IMR-90 (cell line): Measurements from ENCODE around the gene PRM2. TPM values are rescaled to one million over a fixed set of nuclear protein-coding genes. Genes with fewer than 3 reads are reported as not detected.

Experiments used
- ATAC-seq: fragments of 200-7000 bp; cut with Tn5 transposase; 2 replicates; pipeline ENCODE4 v1.9.1; 2020; ENCODE audit warnings: low read depth, mild to moderate bottlenecking, moderate library complexity
- BruUV-seq: library from RNA; stranded (reverse); fragments of 400-500 nt; replicated peaks from 2 replicates; lab custom pipeline; 2021; lab: Mats Ljungman, UMichigan
- CTCF ChIA-PET: fragments of 300-600 bp; formaldehyde crosslinking; extraction: SDS; loops from one replicate; lab custom pipeline; 2021; ENCODE audit warnings: antibody characterized with exemption; lab: Yijun Ruan, JAX
- POLR2A ChIA-PET: fragments of 300-600 bp; sonication (Branson Sonifier 250); formaldehyde crosslinking; loops from one replicate; lab custom pipeline; 2022; ENCODE audit warnings: antibody characterized with exemption; ENCODE audit not compliant: unreplicated experiment; lab: Charles Lee
- DNase-seq: peaks from one replicate; pipeline ENCODE4 v3.0.0; 2013
- H2AFZ ChIP-seq: replicated peaks from 2 replicates; pipeline ENCODE3; 2013; ENCODE audit warnings: low read length, mild to moderate bottlenecking; ENCODE audit not compliant: poor library complexity
- H2AK5ac ChIP-seq: 2 replicates; pipeline ENCODE4 v1.6.1; 2013; ENCODE audit warnings: low read depth, low read length, inconsistent platforms
- H2AK9ac ChIP-seq: replicated peaks from 2 replicates; pipeline ENCODE3; 2013; ENCODE audit warnings: mild to moderate bottlenecking, low read depth, low read length, moderate library complexity; ENCODE audit not compliant: poor library complexity
- H2BK120ac ChIP-seq: 2 replicates; pipeline ENCODE4 v1.6.1; 2013; ENCODE audit warnings: low read depth, low read length, inconsistent platforms
- H2BK15ac ChIP-seq: 3 replicates; pipeline ENCODE4 v1.6.1; 2013; ENCODE audit warnings: low read depth, low read length, inconsistent platforms
- H2BK20ac ChIP-seq: 2 replicates; pipeline ENCODE4 v1.6.1; 2013; ENCODE audit warnings: low read depth, mild to moderate bottlenecking, inconsistent platforms, low read length, moderate library complexity
- H2BK5ac ChIP-seq: 2 replicates; pipeline ENCODE4 v1.6.1; 2013; ENCODE audit warnings: mild to moderate bottlenecking, low read depth, low read length, inconsistent platforms; ENCODE audit not compliant: poor library complexity, severe bottlenecking
- H3K14ac ChIP-seq: replicated peaks from 2 replicates; pipeline ENCODE4 v1.6.1; 2013; ENCODE audit warnings: low read depth, low read length, inconsistent platforms
- H3K18ac ChIP-seq: 2 replicates; pipeline ENCODE4 v1.6.1; 2013; ENCODE audit warnings: low read depth, low read length, control low read depth
- H3K23ac ChIP-seq: 2 replicates; pipeline ENCODE4 v1.6.1; 2013; ENCODE audit warnings: low read depth, low read length, inconsistent platforms
- H3K27ac ChIP-seq: 2 replicates; pipeline ENCODE4 v1.5.1; 2013; ENCODE audit warnings: mild to moderate bottlenecking, control low read depth, low read length; ENCODE audit not compliant: insufficient read depth
- H3K27me3 ChIP-seq: 2 replicates; pipeline ENCODE4 v1.6.1; 2013; ENCODE audit warnings: low read length; ENCODE audit not compliant: control insufficient read depth, insufficient read depth
- H3K36me3 ChIP-seq: 2 replicates; pipeline ENCODE4 v1.6.1; 2013; ENCODE audit warnings: low read length, mixed read lengths; ENCODE audit not compliant: control insufficient read depth, insufficient read depth
- H3K4ac ChIP-seq: 2 replicates; pipeline ENCODE4 v1.6.1; 2013; ENCODE audit warnings: low read depth, low read length, inconsistent platforms
- H3K4me1 ChIP-seq: 2 replicates; pipeline ENCODE4 v1.6.1; 2013; ENCODE audit warnings: low read length, mixed read lengths; ENCODE audit not compliant: control insufficient read depth, insufficient read depth
- H3K4me2 ChIP-seq: 2 replicates; pipeline ENCODE4 v1.6.1; 2013; ENCODE audit warnings: low read depth, mild to moderate bottlenecking, control low read depth, low read length, moderate library complexity
- H3K4me3 ChIP-seq: 2 replicates; pipeline ENCODE4 v1.5.1; 2013; ENCODE audit warnings: low read depth, mild to moderate bottlenecking, control low read depth, low read length, moderate library complexity; ENCODE audit not compliant: insufficient read depth
- H3K56ac ChIP-seq: 2 replicates; pipeline ENCODE4 v1.6.1; 2013; ENCODE audit warnings: low read length, inconsistent platforms; ENCODE audit not compliant: insufficient read depth; ENCODE audit errors: extremely low read depth
- H3K79me1 ChIP-seq, 2 experiments: 2 replicates each; pipeline ENCODE4 v1.6.1; 2013; ENCODE audit warnings: low read length in 2 of 2, inconsistent platforms in 1 of 2, low read depth in 1 of 2
- H3K9ac ChIP-seq: 2 replicates; pipeline ENCODE4 v1.6.1; 2013; ENCODE audit warnings: low read depth, low read length, control low read depth
- H3K9me1 ChIP-seq: 2 replicates; pipeline ENCODE4 v1.6.1; 2013; ENCODE audit warnings: low read length, inconsistent platforms; ENCODE audit not compliant: insufficient read depth
- H3K9me3 ChIP-seq: 2 replicates; pipeline ENCODE4 v1.6.1; 2013; ENCODE audit warnings: low read length; ENCODE audit not compliant: control insufficient read depth, insufficient read depth
- H4K20me1 ChIP-seq: 2 replicates; pipeline ENCODE4 v1.6.1; 2013; ENCODE audit warnings: low read length, inconsistent platforms; ENCODE audit not compliant: insufficient read depth
- H4K5ac ChIP-seq: 2 replicates; pipeline ENCODE4 v1.6.1; 2013; ENCODE audit warnings: mild to moderate bottlenecking, low read depth, low read length, control low read depth
- H4K8ac ChIP-seq, 2 experiments: 2 replicates each; pipeline ENCODE4 v1.6.1; 2013; ENCODE audit warnings: low read depth in 2 of 2, low read length in 2 of 2, control low read depth in 1 of 2, inconsistent platforms in 1 of 2
- H4K91ac ChIP-seq: 2 replicates; pipeline ENCODE4 v1.6.1; 2013; ENCODE audit warnings: low read depth, low read length, inconsistent platforms; ENCODE audit not compliant: insufficient read depth
- BHLHE40 ChIP-seq: fragments of 150-350 bp; IDR thresholded peaks from 2 replicates; pipeline ENCODE4 v1.6.1; 2016; ENCODE audit warnings: mild to moderate bottlenecking, low read depth, low read length
- CEBPB ChIP-seq: IDR thresholded peaks from 2 replicates; pipeline ENCODE4 v1.6.1; 2012; ENCODE audit warnings: low read depth, low read length, improper control_type of control experiment
- CHD1 ChIP-seq: IDR thresholded peaks from 2 replicates; pipeline ENCODE4 v1.6.1; 2012; ENCODE audit warnings: low read depth, low read length, improper control_type of control experiment
- CTCF ChIP-seq: conservative IDR thresholded peaks from 2 replicates; pipeline ENCODE4 v1.5.1; 2012; ENCODE audit warnings: mild to moderate bottlenecking, low read depth, low read length, improper control_type of control experiment
- FOS ChIP-seq: fragments of 150-350 bp; IDR thresholded peaks from 2 replicates; pipeline ENCODE4 v1.6.1; 2016; ENCODE audit warnings: low read depth, low read length
- MAFK ChIP-seq: IDR thresholded peaks from 2 replicates; pipeline ENCODE4 v1.6.1; 2012; ENCODE audit warnings: low read depth, low read length, improper control_type of control experiment
- MAZ ChIP-seq: IDR thresholded peaks from 2 replicates; pipeline ENCODE4 v1.6.1; 2012; ENCODE audit warnings: low read depth, mild to moderate bottlenecking, low read length, improper control_type of control experiment, moderate library complexity, borderline replicate concordance
- MXI1 ChIP-seq: IDR thresholded peaks from 2 replicates; pipeline ENCODE4 v1.6.1; 2012; ENCODE audit warnings: low read depth, mild to moderate bottlenecking, low read length, moderate library complexity, borderline replicate concordance
- POLR2A ChIP-seq: IDR thresholded peaks from 2 replicates; pipeline ENCODE4 v1.6.1; 2012; ENCODE audit warnings: mild to moderate bottlenecking, low read depth, low read length
- RAD21 ChIP-seq: IDR thresholded peaks from 2 replicates; pipeline ENCODE4 v1.6.1; 2012; ENCODE audit warnings: low read length, improper control_type of control experiment
- RCOR1 ChIP-seq: IDR thresholded peaks from 2 replicates; pipeline ENCODE4 v1.6.1; 2012; ENCODE audit warnings: mild to moderate bottlenecking, low read length, improper control_type of control experiment; ENCODE audit not compliant: insufficient replicate concordance
- RFX5 ChIP-seq: IDR thresholded peaks from 2 replicates; pipeline ENCODE4 v1.8.0; 2012; ENCODE audit warnings: low read depth, mild to moderate bottlenecking, low read length, moderate library complexity
- SMC3 ChIP-seq: fragments of 150-350 bp; IDR thresholded peaks from 2 replicates; pipeline ENCODE4 v1.6.1; 2016; ENCODE audit warnings: low read depth, mild to moderate bottlenecking, antibody characterized with exemption, low read length, moderate library complexity
- WGBS, 2 experiments: methylation state at CpG; one replicate each; pipeline versions ENCODE4 v1.1.5 to v1.1.7; 2013; ENCODE audit warnings: missing lambda C conversion rate in 2 of 2; ENCODE audit not compliant: insufficient read length in 1 of 2; ENCODE audit errors: extremely low coverage in 2 of 2; 5-methylcytosine and 5-hydroxymethylcytosine counted together
- dilution Hi-C: fragments of 300-500 bp; cut with HindIII; formaldehyde crosslinking; loops from one replicate; pipeline ENCODE4 v1.14.3; 2018; ENCODE audit warnings: low sequenced_read_pairs; ENCODE audit not compliant: unreplicated experiment
- in situ Hi-C: fragments of 300-500 bp; cut with MboI; formaldehyde crosslinking; loops from 3 replicates; pipeline ENCODE4 v1.14.3; 2019; ENCODE audit warnings: low sequenced_read_pairs, inconsistent platforms, mixed read lengths
- intact Hi-C: fragments of 100-400 bp; cut with micrococcal nuclease; formaldehyde crosslinking; loops from 2 replicates; pipeline ENCODE4 v1.10.0; 2022
- polyA plus RNA-seq, 3 experiments: library from polyadenylated mRNA; depleted of rRNA; stranded (reverse); fragments of >200 nt; gene quantifications; 2 replicates each; pipeline ENCODE4 v1.2.3, GENCODE V29; 2012; ENCODE audit warnings: low replicate concordance in 1 of 3
- total RNA-seq: library from RNA; depleted of rRNA; stranded (reverse); fragments of >200 nt; gene quantifications from 2 replicates; pipeline ENCODE4 v1.2.3, GENCODE V29; 2012
- TF ChIP-seq, protein P1 (sequence below): fragments of 150-350 bp; IDR thresholded peaks from 2 replicates; pipeline ENCODE4 v1.6.1; 2016; ENCODE audit warnings: low read depth, mild to moderate bottlenecking, low read length, moderate library complexity, borderline replicate concordance

The PRM2 gene
- total and polyA plus RNA-seq, 2 of the 4 experiments (the other 2 are of a cell fraction): not detected

DNA sequence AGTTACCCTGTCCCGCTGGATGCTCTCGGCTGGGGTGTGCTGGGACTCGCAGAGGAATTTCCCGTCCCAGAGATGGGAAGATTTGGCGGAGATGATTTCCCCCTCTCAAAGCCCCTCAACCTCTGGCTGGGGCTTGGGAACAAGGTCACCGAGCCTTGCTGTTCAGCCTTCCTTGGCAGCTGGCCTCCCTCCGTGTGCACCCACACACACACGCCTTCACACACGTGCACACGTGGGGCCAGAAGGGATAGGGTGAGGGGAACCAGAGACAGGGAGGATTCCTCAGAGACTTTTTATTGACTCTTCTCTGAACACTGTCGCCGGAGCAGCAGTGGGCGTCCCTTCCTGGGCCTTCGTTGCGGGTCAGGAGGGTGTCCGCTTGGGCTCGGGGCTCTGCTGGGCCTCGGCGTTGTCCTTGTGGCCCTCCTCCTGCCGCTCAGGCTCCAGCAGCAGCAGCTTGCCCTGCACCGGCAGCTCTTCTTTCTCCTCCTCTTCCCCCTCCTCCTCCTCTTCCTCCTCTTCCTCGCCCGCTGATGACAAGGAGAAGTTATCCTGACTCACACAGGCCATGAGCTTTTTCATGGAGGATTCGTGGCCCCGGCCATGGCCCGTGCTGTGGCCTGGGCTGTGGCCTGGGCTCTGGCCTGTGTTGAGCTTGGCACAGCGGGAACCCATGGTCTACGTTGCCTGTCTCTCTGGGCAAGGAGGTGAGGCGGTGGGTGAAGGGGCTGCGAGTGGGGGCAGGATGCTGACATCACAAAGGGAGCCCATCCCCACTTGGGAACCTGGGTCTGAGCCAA lies 3.2 kb downstream of the PRM2 start, which contains the start of gene PRM3 (continued):
- TF ChIP-seq MAFK (no peak), FOS (no peak)

GRCh38 chr16:11272484-11272883 lies 3.8 kb downstream of the PRM2 start:
- in situ Hi-C loops: no loop called here
- Histone ChIP-seq H3K56ac (no peak overlapping the region), H3K23ac (no peak overlapping the region), H2AK9ac (no peak overlapping the region), H2BK20ac (no peak overlapping the region), H3K79me1 (no peaks in the 10 kb centered on the region), H3K9ac (no peak overlapping the region), H3K9me1 (no peaks in the 10 kb centered on the region), H2BK5ac (no peak overlapping the region), H4K5ac (no peak overlapping the region), H4K8ac (no peak overlapping the region), H3K4ac (no peak overlapping the region), H4K20me1 (no peaks in the 10 kb centered on the region), H3K36me3 (no peaks in the 10 kb centered on the region), H2AK5ac (no peak overlapping the region), H3K4me2 (no peak overlapping the region), H3K27me3 (peaks cover 6% of the 10 kb centered on the region), H4K91ac (no peak overlapping the region), H2AFZ (no peak overlapping the region), H3K4me1 (peaks cover 7% of the 10 kb centered on the region; the same call in 1 of the 2 replicates), H3K27ac (no peak overlapping the region), H2BK120ac (no peak overlapping the region), H2BK15ac (no peak overlapping the region), H3K14ac (no peak overlapping the region), H3K18ac (no peak overlapping the region), H3K4me3 (no peak overlapping the region), H3K9me3 (peaks cover 4% of the 10 kb centered on the region)
- POLR2A ChIA-PET: no interaction called here
- ATAC-seq: no peak
- CTCF ChIA-PET: interaction anchor here (1.0 kb wide), 1 partner anchor 19 kb away, joined by 3 read pairs; no protein-coding TSS in a partner anchor
- intact Hi-C loops: no loop called here
- DNase-seq: no peak
- dilution Hi-C loops: no loop called here
- 90% methylated on average over 4 of the region's 6 CpGs; no CpG with 5 or more reads in 1 of the 2 experiments for WGBS, 2 experiments
- no TSS peak for BruUV-seq
- TF ChIP-seq MAZ: no peak
- TF ChIP-seq RAD21: no peak
- TF ChIP-seq CTCF: no peak
- no peak for TF ChIP-seq CHD1
- TF ChIP-seq BHLHE40: no peak
- TF ChIP-seq FOS: no peak
- no peak for TF ChIP-seq SMC3
- TF ChIP-seq MXI1: no peak
- TF ChIP-seq, protein P1, sequence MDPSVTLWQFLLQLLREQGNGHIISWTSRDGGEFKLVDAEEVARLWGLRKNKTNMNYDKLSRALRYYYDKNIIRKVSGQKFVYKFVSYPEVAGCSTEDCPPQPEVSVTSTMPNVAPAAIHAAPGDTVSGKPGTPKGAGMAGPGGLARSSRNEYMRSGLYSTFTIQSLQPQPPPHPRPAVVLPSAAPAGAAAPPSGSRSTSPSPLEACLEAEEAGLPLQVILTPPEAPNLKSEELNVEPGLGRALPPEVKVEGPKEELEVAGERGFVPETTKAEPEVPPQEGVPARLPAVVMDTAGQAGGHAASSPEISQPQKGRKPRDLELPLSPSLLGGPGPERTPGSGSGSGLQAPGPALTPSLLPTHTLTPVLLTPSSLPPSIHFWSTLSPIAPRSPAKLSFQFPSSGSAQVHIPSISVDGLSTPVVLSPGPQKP: no peak
- no peak for TF ChIP-seq MAFK
- no peak for TF ChIP-seq CEBPB
- TF ChIP-seq RCOR1: no peak
- TF ChIP-seq POLR2A: no peak
- TF ChIP-seq RFX5: no peak
